Spleen (tissue), 13 donors: ENCODE measurements around the gene HOXC11. TPM values are rescaled to one million over a fixed set of nuclear protein-coding genes. Genes with fewer than 3 reads are reported as not detected.

ENCODE experiments used
- DNase-seq: peaks from one replicate; pipeline ENCODE4 v3.0.0-alpha.2; 2020
- H3K27ac ChIP-seq, 8 donors: fragments of 200-600 bp; sonication (generic) in 7 of 8; 1 replicate in 4 of 8; 2 replicates in 4 of 8; pipeline versions ENCODE4 v1.5.0 to v1.8.0; 2016 to 2021; ENCODE audit warnings: inconsistent platforms in 4 of 8, mild to moderate bottlenecking in 4 of 8, moderate library complexity in 1 of 8
- H3K27me3 ChIP-seq, 7 donors: fragments of 200-600 bp; sonication (generic) in 6 of 7; replicated peaks in 1 of 7; 1 replicate in 4 of 7; 2 replicates in 3 of 7; pipeline versions ENCODE4 v1.5.0 to v1.8.0; 2016 to 2021; ENCODE audit warnings: inconsistent platforms in 3 of 7, mild to moderate bottlenecking in 1 of 7
- H3K36me3 ChIP-seq, 6 donors: fragments of 200-600 bp; sonication (generic) in 5 of 6; 1 replicate in 4 of 6; 2 replicates in 2 of 6; pipeline versions ENCODE4 v1.5.0 to v1.8.0; 2016 to 2021; ENCODE audit warnings: inconsistent platforms in 2 of 6
- H3K4me1 ChIP-seq, 6 donors: fragments of 200-600 bp; sonication (generic) in 5 of 6; 1 replicate in 3 of 6; 2 replicates in 3 of 6; pipeline versions ENCODE4 v1.5.0 to v1.8.0; 2016 to 2021; ENCODE audit warnings: inconsistent platforms in 3 of 6
- H3K4me3 ChIP-seq, 8 donors: fragments of 200-600 bp; sonication (generic) in 7 of 8; 1 replicate in 4 of 8; 2 replicates in 4 of 8; pipeline versions ENCODE4 v1.5.0 to v1.8.0; 2016 to 2021; ENCODE audit warnings: inconsistent platforms in 4 of 8, mild to moderate bottlenecking in 4 of 8, moderate library complexity in 2 of 8
- H3K9me3 ChIP-seq, 8 donors: fragments of 200-600 bp; sonication (generic) in 7 of 8; 1 replicate in 4 of 8; 2 replicates in 4 of 8; pipeline versions ENCODE4 v1.5.0 to v1.8.0; 2016 to 2021; ENCODE audit warnings: inconsistent platforms in 4 of 8
- POLR2A ChIP-seq, 3 donors: fragments of 450-650 bp; IDR thresholded peaks; one replicate each; pipeline ENCODE4 v1.5.1; 2017; ENCODE audit warnings: antibody characterized with exemption in 3 of 3, mild to moderate bottlenecking in 1 of 3
- POLR2AphosphoS5 ChIP-seq, 3 donors: sonication (generic); formaldehyde crosslinking; IDR thresholded peaks; one replicate each; pipeline ENCODE4 v1.5.1; 2017; ENCODE audit warnings: antibody characterized with exemption in 3 of 3
- WGBS, 5 donors: extraction: QIAGEN DNeasy Blood & Tissue Kit in 3 of 5; methylation state at CpG; one replicate each; pipeline versions ENCODE4 v1.1.5 to v1.1.7; 2013 to 2018; 5-methylcytosine and 5-hydroxymethylcytosine counted together
- intact Hi-C: fragments of 100-400 bp; cut with DNase I; formaldehyde crosslinking; loops from one replicate; pipeline ENCODE4 v1.15.0; 2023; ENCODE audit warnings: low total_unique reads
- long read RNA-seq, 2 donors: transcript quantifications; one replicate each; lab custom pipeline, GENCODE V29; 2026
- polyA plus RNA-seq, 3 donors: library from polyadenylated mRNA; stranded (reverse); fragments of 200-250 nt; gene quantifications; one replicate each; pipeline ENCODE4 v1.2.1, GENCODE V29; 2013
- total RNA-seq, 7 donors: library from RNA; depleted of rRNA in 3 of 7; stranded (reverse); fragments of >200 nt in 3 of 7; fragmentation: NEBNext Ultra II Directional in 4 of 7; extraction: Animal tissue kit (Norgen Biotek cat#: 25700) in 4 of 7; gene quantifications; one replicate each; pipeline versions ENCODE4 v1.1.0 to v1.2.1, GENCODE V29; 2016 to 2021
- TF ChIP-seq, protein P1 (sequence below), 11 experiments: fragments of 200-600 bp in 7 of 11; fragments of 450-650 bp in 4 of 11; sonication (generic) in 4 of 11; IDR thresholded peaks in 8 of 11; conservative IDR thresholded peaks in 3 of 11; 1 replicate in 7 of 11; 2 replicates in 4 of 11; pipeline versions ENCODE4 v1.4.0 to v1.8.0; 2016 to 2021; ENCODE audit warnings: antibody characterized with exemption in 11 of 11, inconsistent platforms in 4 of 11, mild to moderate bottlenecking in 1 of 11
- donor health status: healthy with polysubstance abuse.
- donor health status: DM: no; HTN: no; CAD: no; lungs with moderate emphysema.
- donor health status: DM: no; HTN: no; CAD: no.
- donor health status: Bipolar disorder and iron deficiency.
- donor health status: healthy.
- donor health status: DM: no; HTN: no; CAD: no.
- donor health status: DM: yes; HTN: yes; CAD: no.

Gene HOXC11
- total RNA-seq (not detected), polyA plus RNA-seq (not detected)
- long read RNA-seq, donor 1, result 0 reads
- long read RNA-seq, donor 2, result 0 reads

GRCh38 chr12:53972722-53973235, at the start of gene HOXC11:
HOXC11 (plus strand) TSS chr12:53973126; CDS start chr12:53973242, 116 bp downstream.
- H3K27me3 ChIP-seq, result peaks cover 25 to 100% (median 100%) of the 10 kb centered on the region in 7 donors
- 6 to 13% (median 10%) methylated on average over 21 of the region's 21 CpGs for WGBS, 5 donors
- no peak within 1 kb of the TSS for H3K27ac ChIP-seq
- peak within 1 kb of the TSS in 1 of 8 donors; percentile 62 for H3K4me3 ChIP-seq
- DNase-seq, result no peak
- intact Hi-C loops, result no loop called here
- H3K36me3 ChIP-seq, result no peaks in the 10 kb centered on the region
- H3K9me3 ChIP-seq, result peaks cover 0 to 11% (median 0%) of the 10 kb centered on the region in 8 donors
- peaks cover 12 to 30% (median 26%) of the 10 kb centered on the region in 6 donors for H3K4me1 ChIP-seq
- TF ChIP-seq POLR2A (IDR thresholded peaks at IDR 0.05), result no peak

DNA sequence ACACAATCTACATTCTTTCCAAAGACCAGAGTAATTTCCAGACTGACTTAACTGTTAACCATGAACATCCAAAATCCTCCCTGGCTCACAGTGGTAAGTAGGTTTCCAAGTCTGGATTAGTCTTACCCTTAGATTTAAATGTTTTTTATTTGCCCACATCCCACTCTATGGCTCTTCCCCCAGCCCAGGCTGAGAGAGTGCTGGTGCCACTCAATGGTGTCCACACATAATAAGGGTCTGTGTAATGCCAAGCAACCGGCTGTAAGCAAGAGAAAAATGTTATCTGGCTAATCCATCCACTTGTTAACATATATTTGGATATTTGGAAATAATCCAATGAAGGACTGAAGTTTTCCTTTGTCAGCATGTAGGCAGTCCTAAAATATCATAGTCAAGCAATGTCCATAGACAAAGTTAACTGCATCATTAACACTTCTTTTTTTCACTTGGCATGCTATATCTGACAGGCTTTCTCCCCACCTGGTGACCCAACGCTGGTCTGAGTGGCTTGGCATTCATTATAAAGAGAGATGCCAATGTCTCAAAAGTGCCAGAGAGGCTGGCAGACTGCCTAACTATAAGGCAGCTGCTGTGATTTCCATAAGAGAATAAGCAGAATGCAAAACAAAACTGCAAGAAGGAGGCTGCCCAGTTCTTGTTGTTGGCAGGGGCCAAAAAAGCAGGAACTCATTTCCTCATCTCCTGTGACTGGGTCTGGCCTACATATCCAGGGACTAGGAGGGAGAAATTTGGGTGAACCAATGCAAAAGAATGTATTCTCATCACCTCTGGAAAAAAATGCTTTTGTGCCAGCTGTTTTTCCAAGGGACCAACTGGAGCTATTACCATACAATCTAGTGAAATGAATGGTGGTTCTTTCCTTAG, 48.2 kb upstream of the HOXC11 start:
- Histone ChIP-seq H3K4me3 (no peak overlapping the region), H3K27ac (no peak overlapping the region), H3K27me3 (peaks cover 0 to 98% (median 80%) of the 10 kb centered on the region in 7 donors), H3K4me1 (no peaks in the 10 kb centered on the region), H3K9me3 (no peaks in the 10 kb centered on the region), H3K36me3 (no peaks in the 10 kb centered on the region)
- intact Hi-C loops, result no loop called here
- 21 to 62% (median 44%) methylated on average over 2 of the region's 2 CpGs for WGBS, 5 donors
- TF ChIP-seq POLR2A (IDR thresholded peaks at IDR 0.05) (no peak), POLR2AphosphoS5 (IDR thresholded peaks at IDR 0.05) (no peak)
- TF ChIP-seq, protein P1, sequence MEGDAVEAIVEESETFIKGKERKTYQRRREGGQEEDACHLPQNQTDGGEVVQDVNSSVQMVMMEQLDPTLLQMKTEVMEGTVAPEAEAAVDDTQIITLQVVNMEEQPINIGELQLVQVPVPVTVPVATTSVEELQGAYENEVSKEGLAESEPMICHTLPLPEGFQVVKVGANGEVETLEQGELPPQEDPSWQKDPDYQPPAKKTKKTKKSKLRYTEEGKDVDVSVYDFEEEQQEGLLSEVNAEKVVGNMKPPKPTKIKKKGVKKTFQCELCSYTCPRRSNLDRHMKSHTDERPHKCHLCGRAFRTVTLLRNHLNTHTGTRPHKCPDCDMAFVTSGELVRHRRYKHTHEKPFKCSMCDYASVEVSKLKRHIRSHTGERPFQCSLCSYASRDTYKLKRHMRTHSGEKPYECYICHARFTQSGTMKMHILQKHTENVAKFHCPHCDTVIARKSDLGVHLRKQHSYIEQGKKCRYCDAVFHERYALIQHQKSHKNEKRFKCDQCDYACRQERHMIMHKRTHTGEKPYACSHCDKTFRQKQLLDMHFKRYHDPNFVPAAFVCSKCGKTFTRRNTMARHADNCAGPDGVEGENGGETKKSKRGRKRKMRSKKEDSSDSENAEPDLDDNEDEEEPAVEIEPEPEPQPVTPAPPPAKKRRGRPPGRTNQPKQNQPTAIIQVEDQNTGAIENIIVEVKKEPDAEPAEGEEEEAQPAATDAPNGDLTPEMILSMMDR (IDR thresholded peaks at IDR 0.05 in 8 of 11, conservative IDR thresholded peaks at IDR 0.05 in 3 of 11), result no peak
- no peak for DNase-seq

GRCh38 chr12:53927220-53928029, 45.5 kb upstream of the HOXC11 start:
- Histone ChIP-seq H3K4me1 (no peaks in the 10 kb centered on the region), H3K27me3 (peaks cover 3 to 100% (median 96%) of the 10 kb centered on the region in 7 donors), H3K4me3 (no peak overlapping the region), H3K27ac (no peak overlapping the region), H3K9me3 (no peaks in the 10 kb centered on the region), H3K36me3 (no peaks in the 10 kb centered on the region)
- DNase-seq, result no peak
- WGBS, 5 donors, result 6 to 10% (median 6%) methylated on average over 36 to 45 of the region's 45 CpGs
- intact Hi-C loops, result no loop called here
- TF ChIP-seq, protein P1 (IDR thresholded peaks at IDR 0.05 in 8 of 11, conservative IDR thresholded peaks at IDR 0.05 in 3 of 11), result no peak
- TF ChIP-seq POLR2AphosphoS5 (IDR thresholded peaks at IDR 0.05), result no peak
- no peak for TF ChIP-seq POLR2A (IDR thresholded peaks at IDR 0.05)

GRCh38 chr12:53928054-53928835, 44.7 kb upstream of the HOXC11 start:
- WGBS, 5 donors, result 4 to 13% (median 9%) methylated on average over 31 of the region's 31 CpGs
- DNase-seq, result no peak
- Histone ChIP-seq H3K4me1 (no peaks in the 10 kb centered on the region), H3K27me3 (peaks cover 3 to 100% (median 93%) of the 10 kb centered on the region in 7 donors), H3K4me3 (no peak overlapping the region), H3K36me3 (no peaks in the 10 kb centered on the region), H3K27ac (no peak overlapping the region), H3K9me3 (no peaks in the 10 kb centered on the region)
- TF ChIP-seq POLR2A (IDR thresholded peaks at IDR 0.05), result no peak
- TF ChIP-seq POLR2AphosphoS5 (IDR thresholded peaks at IDR 0.05), result no peak
- TF ChIP-seq, protein P1 (IDR thresholded peaks at IDR 0.05 in 8 of 11, conservative IDR thresholded peaks at IDR 0.05 in 3 of 11), result no peak
- intact Hi-C loops, result no loop called here
